MG63 (cell line): ENCODE measurements around the gene CECR2. TPM values are rescaled to one million over a fixed set of nuclear protein-coding genes. Genes with fewer than 3 reads are reported as not detected.

Source experiments
- DNase-seq: peaks from one replicate; pipeline ENCODE4 v3.0.0-alpha.2; 2020
- H3K27me3 ChIP-seq: fragments of 250-450 bp; sonication (Bioruptor Pico); 2 replicates; pipeline ENCODE4 v1.5.1; 2020; ENCODE audit warnings: mild to moderate bottlenecking, moderate library complexity
- H3K36me3 ChIP-seq: fragments of 250-450 bp; sonication (Bioruptor Pico); 2 replicates; pipeline ENCODE4 v1.5.1; 2020; ENCODE audit warnings: mild to moderate bottlenecking, moderate library complexity
- H3K4me3 ChIP-seq: fragments of 250-450 bp; sonication (Bioruptor Pico); 2 replicates; pipeline ENCODE4 v1.5.1; 2020; ENCODE audit warnings: mild to moderate bottlenecking, moderate library complexity
- H3K9me3 ChIP-seq: fragments of 250-450 bp; sonication (Bioruptor Pico); 2 replicates; pipeline ENCODE4 v1.5.1; 2020; ENCODE audit warnings: mild to moderate bottlenecking, moderate library complexity
- total RNA-seq: library from RNA; depleted of rRNA; stranded (reverse); fragments of >200 nt; shearing (Covaris generic); gene quantifications from 2 replicates; pipeline ENCODE4 v1.2.3, GENCODE V29; 2014; ENCODE audit warnings: low replicate concordance

CECR2 gene
- total RNA-seq, 1 experiment from 2014 or later = 0.20 TPM

GRCh38 chr22:17352798-17353197 is 16.5 kb upstream of the CECR2 start:
- Histone ChIP-seq H3K27me3 (no peaks in the 10 kb centered on the region), H3K4me3 (no peak overlapping the region), H3K36me3 (no peaks in the 10 kb centered on the region), H3K9me3 (no peaks in the 10 kb centered on the region)
- no peak for DNase-seq

GRCh38 chr22:17357688-17358087 is 11.6 kb upstream of the CECR2 start:
- no peak for DNase-seq
- H3K27me3 ChIP-seq = no peaks in the 10 kb centered on the region
- H3K4me3 ChIP-seq = no peak overlapping the region
- H3K36me3 ChIP-seq = no peaks in the 10 kb centered on the region
- H3K9me3 ChIP-seq = no peaks in the 10 kb centered on the region

GRCh38 chr22:17358415-17358814 is 10.8 kb upstream of the CECR2 start:
- DNase-seq = no peak
- Histone ChIP-seq H3K4me3 (no peak overlapping the region), H3K36me3 (no peaks in the 10 kb centered on the region), H3K9me3 (no peaks in the 10 kb centered on the region), H3K27me3 (no peaks in the 10 kb centered on the region)

GRCh38 chr22:17359501-17359900 is 9.8 kb upstream of the CECR2 start:
- no peaks in the 10 kb centered on the region for H3K36me3 ChIP-seq
- no peak overlapping the region for H3K4me3 ChIP-seq
- H3K27me3 ChIP-seq = no peaks in the 10 kb centered on the region; the same call in 1 of the 2 replicates
- no peak for DNase-seq
- H3K9me3 ChIP-seq = no peaks in the 10 kb centered on the region

GRCh38 chr22:17366329-17366728 is 2.9 kb upstream of the CECR2 start:
- H3K27me3 ChIP-seq = peaks cover 32% of the 10 kb centered on the region
- no peak for DNase-seq
- no peaks in the 10 kb centered on the region for H3K36me3 ChIP-seq
- no peak overlapping the region for H3K4me3 ChIP-seq
- no peaks in the 10 kb centered on the region for H3K9me3 ChIP-seq

- peaks cover 37% of the 10 kb centered on the region for H3K27me3 ChIP-seq
- DNase-seq = peak; percentile 21
- H3K36me3 ChIP-seq = no peaks in the 10 kb centered on the region
- no peaks in the 10 kb centered on the region for H3K9me3 ChIP-seq
- H3K4me3 ChIP-seq = no peak overlapping the region
Observed at GRCh38 chr22:17366830-17367229, 2.4 kb upstream of the CECR2 start.

DNA sequence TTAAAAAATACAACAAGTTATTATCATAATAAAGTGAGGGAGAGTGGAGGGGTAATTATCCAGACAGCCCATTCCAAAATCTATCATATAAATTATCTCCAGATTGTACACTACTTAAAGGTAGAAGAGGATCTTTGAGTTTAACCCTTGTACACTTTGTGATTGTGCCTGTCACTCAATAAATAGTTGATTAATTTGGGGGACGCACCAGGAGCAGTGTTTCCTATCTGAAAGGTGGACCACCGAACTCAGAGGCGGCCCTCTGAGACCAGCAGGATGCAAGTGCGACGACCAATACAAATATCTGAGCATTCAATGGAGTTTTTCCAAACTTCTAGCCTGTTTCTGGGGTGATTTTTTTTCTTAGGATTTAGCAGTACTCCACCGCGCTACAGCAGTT is 1.1 kb upstream of the CECR2 start:
- Histone ChIP-seq H3K9me3 (no peaks in the 10 kb centered on the region), H3K27me3 (peaks cover 47% of the 10 kb centered on the region), H3K36me3 (no peaks in the 10 kb centered on the region), H3K4me3 (no peak overlapping the region)
- DNase-seq = no peak

DNA sequence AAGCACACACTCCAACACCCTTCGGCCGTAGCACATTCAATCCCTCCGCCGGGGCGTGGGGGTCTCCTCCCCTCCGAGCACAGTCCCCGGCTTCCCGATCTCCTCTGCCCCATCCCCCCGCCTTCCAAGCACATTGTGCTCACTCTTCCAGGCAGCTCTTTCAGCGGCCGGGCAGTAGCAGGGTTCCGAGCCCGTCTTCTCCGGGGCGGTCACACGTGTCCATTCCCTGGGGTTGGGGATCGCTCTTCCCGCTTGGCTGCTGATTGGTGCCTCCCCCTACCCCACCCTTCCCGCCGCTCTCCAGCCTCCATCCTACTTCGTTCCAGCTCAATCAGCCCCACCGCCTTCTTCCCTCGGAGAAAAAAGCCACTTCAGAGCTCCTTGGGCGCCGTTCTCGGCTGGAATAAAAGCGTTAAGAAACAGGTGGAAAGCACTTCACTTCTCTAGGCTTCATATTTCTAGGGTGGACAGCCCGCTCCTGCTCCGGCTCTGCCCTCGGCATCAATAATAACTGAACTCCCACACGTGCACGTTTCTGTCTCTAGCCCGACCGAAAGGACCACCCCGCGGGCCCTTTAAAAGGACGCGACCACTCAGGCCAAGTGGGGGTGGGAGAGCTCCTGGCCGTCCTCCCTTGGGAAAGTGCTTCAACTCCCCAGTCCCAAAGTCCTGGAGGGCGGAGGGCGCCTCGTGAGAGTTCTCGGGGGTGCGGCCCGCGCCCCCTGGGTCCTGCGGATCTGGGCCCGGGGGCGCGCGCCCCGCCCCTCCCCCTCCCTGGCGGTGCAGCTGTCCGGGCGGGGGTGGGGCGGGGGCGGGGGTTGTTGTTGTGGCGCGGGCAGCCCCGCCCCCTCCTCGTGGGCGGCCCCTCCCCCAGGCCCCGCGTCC is 464 bp upstream of the CECR2 start:
- Histone ChIP-seq H3K9me3 (no peaks in the 10 kb centered on the region), H3K36me3 (no peaks in the 10 kb centered on the region), H3K27me3 (peaks cover 47% of the 10 kb centered on the region), H3K4me3 (peak overlapping the region; percentile 30)
- DNase-seq = peak; percentile 6

DNA sequence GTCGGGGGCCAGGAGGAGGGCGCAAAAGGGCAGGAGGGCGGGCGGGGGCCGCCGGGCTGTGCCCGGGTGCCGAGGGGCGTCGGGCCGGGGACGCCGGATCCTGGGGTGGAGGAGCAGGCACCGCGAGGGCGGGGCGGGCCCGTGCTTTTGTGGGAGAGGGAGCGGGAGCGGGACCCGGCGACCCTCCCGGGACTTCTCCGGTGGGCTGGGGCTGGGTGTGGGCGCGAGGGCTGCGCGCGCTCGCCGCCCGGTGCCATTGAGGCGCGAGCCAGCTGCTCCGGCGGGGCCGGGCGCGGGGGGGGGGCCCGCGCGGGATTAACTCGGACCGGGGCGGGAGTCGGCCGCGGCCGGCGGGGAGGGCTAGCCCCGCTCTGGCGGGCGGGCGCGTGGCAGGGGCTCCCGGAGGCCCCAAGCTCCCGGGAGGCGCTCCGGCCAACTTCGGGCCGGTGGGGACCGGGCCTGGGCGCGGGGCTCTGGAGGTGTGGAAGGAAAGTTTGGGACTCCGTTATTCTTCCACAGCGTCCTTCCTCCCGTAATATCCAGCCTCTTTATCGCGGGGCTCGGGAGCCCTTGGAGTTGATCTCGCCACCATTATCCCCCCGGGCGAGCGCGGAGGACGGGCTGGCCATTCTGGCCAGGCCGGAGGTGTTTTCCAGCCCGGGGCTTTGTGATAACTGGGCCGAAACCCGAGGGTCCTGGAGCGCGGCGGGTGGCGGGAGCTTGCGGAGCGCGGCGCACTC is 936 bp downstream of the CECR2 start:
- Histone ChIP-seq H3K27me3 (peaks cover 47% of the 10 kb centered on the region), H3K9me3 (no peaks in the 10 kb centered on the region), H3K4me3 (peak overlapping the region; percentile 16; the same call in 1 of the 2 replicates), H3K36me3 (no peaks in the 10 kb centered on the region)
- DNase-seq = no peak

- H3K9me3 ChIP-seq = no peaks in the 10 kb centered on the region
- no peaks in the 10 kb centered on the region for H3K36me3 ChIP-seq
- DNase-seq = no peak
- H3K27me3 ChIP-seq = peaks cover 47% of the 10 kb centered on the region
- peak overlapping the region; percentile 16; the same call in 1 of the 2 replicates for H3K4me3 ChIP-seq
Observed at GRCh38 chr22:17370766-17371432, 1.6 kb downstream of the CECR2 start.

DNA sequence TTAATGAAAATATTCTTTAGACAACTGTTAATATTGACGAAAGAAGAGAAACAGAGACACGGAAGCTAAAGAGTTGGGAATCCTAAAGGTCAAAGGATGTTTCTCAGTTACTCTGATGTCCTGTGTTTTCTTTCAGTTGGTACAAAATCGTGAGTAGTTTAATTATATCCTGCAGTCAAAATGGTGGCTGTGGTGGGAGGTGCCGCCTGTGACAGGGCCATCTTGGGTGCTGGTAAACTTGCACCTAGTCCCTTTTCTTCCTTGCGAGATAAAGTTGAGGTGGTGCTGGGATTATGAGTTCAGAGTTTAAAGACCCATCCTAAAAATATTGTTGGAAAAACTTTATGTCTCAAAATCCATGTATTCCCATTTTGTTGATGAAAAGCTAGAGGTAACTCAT is 2.2 kb downstream of the CECR2 start:
- no peaks in the 10 kb centered on the region for H3K36me3 ChIP-seq
- peaks cover 47% of the 10 kb centered on the region for H3K27me3 ChIP-seq
- no peaks in the 10 kb centered on the region for H3K9me3 ChIP-seq
- H3K4me3 ChIP-seq = no peak overlapping the region
- DNase-seq = no peak

DNA sequence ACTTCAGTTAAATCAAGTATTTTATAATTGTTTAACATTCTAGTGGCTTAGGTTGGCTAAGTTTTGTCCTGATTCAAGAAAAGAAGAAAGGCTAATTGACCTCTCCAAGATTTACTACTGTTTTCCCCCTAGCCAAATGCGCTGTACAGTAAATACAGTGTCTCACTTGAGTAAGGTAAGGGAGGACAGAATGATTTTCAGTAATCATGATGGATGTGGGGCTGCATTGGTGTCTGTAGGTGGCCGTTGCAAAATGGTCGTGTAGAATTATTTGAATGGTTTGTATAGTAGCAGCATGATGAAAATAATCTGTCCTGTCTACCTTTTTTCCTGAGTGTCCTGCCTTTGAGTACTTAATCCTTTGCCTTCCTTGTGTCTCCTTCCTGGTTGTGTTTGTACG is 4.6 kb downstream of the CECR2 start:
- DNase-seq = no peak
- Histone ChIP-seq H3K9me3 (no peaks in the 10 kb centered on the region), H3K36me3 (no peaks in the 10 kb centered on the region), H3K27me3 (peaks cover 28% of the 10 kb centered on the region), H3K4me3 (no peak overlapping the region)

GRCh38 chr22:17375914-17376614 is 6.8 kb downstream of the CECR2 start:
- Histone ChIP-seq H3K36me3 (no peaks in the 10 kb centered on the region), H3K9me3 (no peaks in the 10 kb centered on the region), H3K4me3 (no peak overlapping the region), H3K27me3 (peaks cover 18% of the 10 kb centered on the region)
- no peak for DNase-seq

- no peak overlapping the region for H3K4me3 ChIP-seq
- peaks cover 9% of the 10 kb centered on the region for H3K27me3 ChIP-seq
- H3K9me3 ChIP-seq = no peaks in the 10 kb centered on the region
- DNase-seq = no peak
- H3K36me3 ChIP-seq = no peaks in the 10 kb centered on the region
Observed at GRCh38 chr22:17376950-17377349, 7.7 kb downstream of the CECR2 start.

DNA sequence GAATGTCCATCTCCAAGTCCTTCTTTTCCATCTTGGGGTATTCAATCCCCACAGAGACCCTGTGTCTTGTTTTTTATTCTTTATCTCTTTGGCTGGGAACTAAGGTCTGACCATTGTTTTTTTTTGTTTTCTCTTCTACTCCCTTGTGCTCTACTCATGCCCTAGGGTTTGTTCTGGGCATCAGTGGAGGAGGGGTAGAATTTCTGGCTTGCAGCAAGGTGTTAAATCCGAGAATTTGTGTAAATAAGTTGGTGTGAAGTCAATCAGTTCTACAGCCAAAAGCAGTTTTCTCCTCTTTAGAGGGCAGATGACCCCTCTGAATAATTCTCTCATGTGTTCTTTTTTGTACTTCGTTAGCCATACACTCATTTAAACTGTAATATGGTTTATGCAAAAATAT is 10.7 kb downstream of the CECR2 start:
- no peak for DNase-seq

DNA sequence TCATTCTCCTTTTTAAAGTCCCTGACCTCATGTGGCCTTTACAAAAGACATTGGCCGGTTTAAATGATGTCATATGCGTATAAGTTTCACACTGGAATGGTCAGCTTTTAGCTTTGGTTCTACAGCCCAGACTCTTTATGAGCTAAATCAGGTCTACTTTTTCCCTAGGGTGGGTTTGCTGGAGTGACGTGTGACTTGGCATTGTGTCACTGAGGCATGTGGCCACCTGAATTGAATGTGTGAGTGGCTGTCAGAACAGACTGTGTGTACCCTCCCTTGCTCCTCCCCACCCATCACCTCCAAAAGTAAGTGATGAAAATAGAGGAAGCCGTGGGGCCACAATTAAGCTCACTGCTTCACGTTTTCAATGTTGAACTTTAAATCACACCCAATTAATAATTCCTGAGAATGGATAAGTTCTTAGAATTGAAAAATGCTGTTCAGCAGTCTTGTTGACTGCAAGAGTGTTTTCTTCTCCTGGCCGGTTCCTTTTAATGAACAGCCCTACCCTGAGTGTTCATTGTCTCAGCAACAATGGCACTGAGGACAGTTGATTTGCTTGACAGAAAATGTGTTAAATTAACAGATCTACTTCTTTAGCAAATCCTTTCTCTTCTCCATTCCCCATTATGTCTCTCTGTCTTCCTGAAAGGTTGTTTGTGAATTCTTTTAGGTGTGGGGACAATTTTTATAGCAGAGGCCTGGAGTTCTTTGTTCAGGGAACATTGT is 11.3 kb downstream of the CECR2 start:
- no peak overlapping the region for H3K4me3 ChIP-seq
- DNase-seq = no peak
- no peaks in the 10 kb centered on the region for H3K9me3 ChIP-seq
- no peaks in the 10 kb centered on the region for H3K36me3 ChIP-seq
- no peaks in the 10 kb centered on the region for H3K27me3 ChIP-seq

More for the DNA sequence above, 10.7 kb downstream of the CECR2 start:
- Histone ChIP-seq H3K27me3 (no peaks in the 10 kb centered on the region), H3K9me3 (no peaks in the 10 kb centered on the region), H3K4me3 (no peak overlapping the region), H3K36me3 (no peaks in the 10 kb centered on the region)
